ENCODE measurements around the gene ESR1.

- TF ChIP-seq EZH2 (IDR thresholded peaks at IDR 0.05; ENCODE audit: insufficient read depth, poor library complexity, severe bottlenecking) (no peak), EZH2phosphoT487 (IDR thresholded peaks at IDR 0.05; ENCODE audit: insufficient read depth, low read depth) (no peak)
Observed at GRCh38 chr6:151822252-151823111, 15.0 kb downstream of the ESR1 start.
